ENCODE results near the gene PPIL4. TPM values are rescaled to one million over a fixed set of nuclear protein-coding genes. Genes with fewer than 3 reads are reported as not detected.
A peak's percentile ranks its signal among the peaks of the same experiment; 100 is the strongest.

PPIL4 gene
- total RNA-seq, 1 donor from 2014 or later: 8.9 TPM

GRCh38 chr6:149551920-149552319, 6.1 kb upstream of the PPIL4 start:
- intact Hi-C loops (cut with DNase I): no loop called here
- H3K4me1 ChIP-seq: no peaks in the 10 kb centered on the region
- no peak overlapping the region for H3K27ac ChIP-seq
- H3K4me3 ChIP-seq: no peak overlapping the region
- no peak for TF ChIP-seq CTCF (IDR thresholded peaks at IDR 0.05)
- no peaks in the 10 kb centered on the region for H3K9me3 ChIP-seq
- H3K36me3 ChIP-seq: no peaks in the 10 kb centered on the region
- no peaks in the 10 kb centered on the region for H3K27me3 ChIP-seq
- no peak for DNase-seq (ENCODE audit: low spot score in 2 of 2)

GRCh38 chr6:149545258-149545753, 537 bp downstream of the PPIL4 start:
- no peaks in the 10 kb centered on the region for H3K9me3 ChIP-seq
- H3K27ac ChIP-seq: peak overlapping the region; percentile 88 to 98
- intact Hi-C loops (cut with DNase I): loop anchor here (5.0 to 10.0 kb wide), 2 partner anchors 172 to 231 kb away; partner anchors contain the start of genes LATS1 and TAB2
- DNase-seq (ENCODE audit: low spot score in 2 of 2): peak in 1 of 2 donors; percentile 75
- H3K27me3 ChIP-seq: no peaks in the 10 kb centered on the region
- H3K4me1 ChIP-seq: peaks cover 4 to 25% of the 10 kb centered on the region in 2 donors
- peaks cover 4 to 6% of the 10 kb centered on the region in 2 donors for H3K36me3 ChIP-seq
- peak overlapping the region; percentile 72 to 84 for H3K4me3 ChIP-seq
- no peak for TF ChIP-seq CTCF (IDR thresholded peaks at IDR 0.05)

- no peak for DNase-seq (ENCODE audit: low spot score in 2 of 2)
- Histone ChIP-seq H3K27ac (peak overlapping the region; percentile 88 to 98), H3K4me3 (peak overlapping the region; percentile 72 to 84), H3K36me3 (peaks cover 9 to 12% of the 10 kb centered on the region in 2 donors), H3K9me3 (no peaks in the 10 kb centered on the region), H3K4me1 (peaks cover 4 to 25% of the 10 kb centered on the region in 2 donors), H3K27me3 (no peaks in the 10 kb centered on the region)
- intact Hi-C loops (cut with DNase I): loop anchor here (5.0 to 10.0 kb wide), 2 partner anchors 173 to 230 kb away; partner anchors contain the start of genes LATS1 and TAB2
- TF ChIP-seq CTCF (IDR thresholded peaks at IDR 0.05): no peak
Observed at GRCh38 chr6:149544646-149545257, 1.1 kb downstream of the PPIL4 start.

- intact Hi-C loops (cut with DNase I): loop anchor here (10.0 kb wide), 1 partner anchor 226 kb away; the partner anchor contains the start of gene TAB2
- no peaks in the 10 kb centered on the region for H3K9me3 ChIP-seq
- no peaks in the 10 kb centered on the region for H3K27me3 ChIP-seq
- H3K4me1 ChIP-seq: peaks cover 4 to 20% of the 10 kb centered on the region in 2 donors
- no peak for DNase-seq (ENCODE audit: low spot score in 2 of 2)
- no peak for TF ChIP-seq CTCF (IDR thresholded peaks at IDR 0.05)
- H3K27ac ChIP-seq: no peak overlapping the region
- peaks cover 44 to 46% of the 10 kb centered on the region in 2 donors for H3K36me3 ChIP-seq
- no peak overlapping the region for H3K4me3 ChIP-seq
Observed at GRCh38 chr6:149541139-149541538, 4.7 kb downstream of the PPIL4 start.

- Histone ChIP-seq H3K4me3 (no peak overlapping the region), H3K4me1 (no peaks in the 10 kb centered on the region), H3K27me3 (no peaks in the 10 kb centered on the region), H3K27ac (no peak overlapping the region), H3K36me3 (peaks cover 87 to 96% of the 10 kb centered on the region in 2 donors), H3K9me3 (no peaks in the 10 kb centered on the region)
- no peak for TF ChIP-seq CTCF (IDR thresholded peaks at IDR 0.05)
- no peak for DNase-seq (ENCODE audit: low spot score in 2 of 2)
- intact Hi-C loops (cut with DNase I): no loop called here
Observed at GRCh38 chr6:149534742-149535141, 11.1 kb downstream of the PPIL4 start.
